Activated CD4-positive, CD25-positive, alpha-beta regulatory T cell treated with anti-CD3 and anti-CD28 coated beads, Interleukin-2, amount 50 U/mL, for 16 hours (primary cell): ENCODE results near the gene EDRF1.
"Not testable (repeated sequence)": the region's sequence is repeated elsewhere in the genome, so short reads cannot be mapped to it uniquely, and the experiment has no call there.

Source experiments
- DNase-seq: peaks from one replicate; pipeline ENCODE4 v3.0.0-alpha.2; 2020; ENCODE audit warnings: low read depth, low spot score

Gene EDRF1

GRCh38 chr10:125707541-125708468, 11.7 kb upstream of the EDRF1 start:
- DNase-seq: no peak

DNA sequence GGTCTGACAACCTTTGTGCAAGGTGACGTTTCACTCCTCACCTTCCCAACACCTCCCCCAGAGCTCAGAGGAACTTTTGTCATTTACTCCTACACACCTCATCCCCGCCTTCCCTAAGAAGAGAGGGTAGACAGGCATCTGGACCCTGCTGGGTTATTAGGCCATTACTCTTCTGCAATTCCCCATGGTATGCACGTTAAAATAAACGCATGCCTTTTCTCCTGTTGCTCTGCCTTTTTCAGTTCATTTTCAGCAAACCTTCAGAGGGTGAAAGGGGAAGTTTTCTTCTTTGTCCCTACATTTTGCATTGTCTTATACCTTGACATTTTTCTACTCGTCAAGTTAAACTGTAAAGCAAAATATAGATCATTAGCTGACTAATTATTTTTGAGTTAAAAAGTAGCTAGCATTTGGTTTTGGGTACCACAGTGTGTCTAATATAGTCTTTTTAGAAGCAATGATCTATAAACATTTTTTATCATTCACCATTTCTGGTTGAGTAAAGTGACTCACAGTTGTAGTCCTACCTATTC, 10.5 kb upstream of the EDRF1 start:
- DNase-seq: no peak

DNA sequence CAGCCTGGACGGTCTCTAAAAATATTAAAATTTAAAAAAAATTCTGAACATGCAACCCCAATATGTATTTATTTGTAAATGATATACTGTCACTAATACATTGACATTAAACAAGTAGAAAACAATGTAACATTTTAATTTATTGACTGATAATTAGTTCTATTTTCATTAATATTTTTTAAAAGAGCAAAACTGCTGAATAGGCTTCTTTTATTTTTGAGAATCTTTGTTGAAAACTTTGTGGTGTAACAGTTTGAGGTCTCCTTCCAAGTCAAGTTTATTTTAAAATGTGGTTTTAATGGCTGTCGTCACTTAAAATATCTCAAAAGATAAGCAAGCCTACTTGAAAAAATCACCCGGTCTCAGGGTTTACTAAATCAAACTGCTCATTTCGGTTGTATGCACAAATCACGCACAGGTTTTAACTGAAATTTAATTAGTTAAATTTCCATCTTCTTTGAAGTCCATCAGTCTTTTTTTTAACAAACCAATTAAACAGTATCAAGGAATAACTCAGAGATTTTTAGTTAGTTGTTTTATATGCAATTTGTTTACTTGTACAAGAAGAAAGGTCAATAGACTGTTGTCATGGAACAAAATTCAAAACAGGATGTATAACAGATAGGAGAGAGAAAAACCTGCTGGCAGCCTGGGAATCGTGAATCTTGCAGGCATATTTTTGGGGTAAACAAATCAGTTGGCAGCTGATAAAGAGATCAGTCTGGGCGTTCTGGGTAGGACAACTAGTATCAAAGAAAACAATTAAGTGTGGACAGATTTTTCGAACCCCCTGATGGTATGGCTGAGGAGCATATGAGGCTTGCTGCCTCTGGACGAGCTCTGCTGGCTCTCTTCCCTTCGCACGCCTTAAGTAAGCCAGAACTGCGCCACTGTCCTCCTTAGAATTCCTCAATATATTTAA, 9.7 kb upstream of the EDRF1 start:
- DNase-seq: no peak

GRCh38 chr10:125711110-125711750, 8.3 kb upstream of the EDRF1 start:
- DNase-seq: no peak

DNA sequence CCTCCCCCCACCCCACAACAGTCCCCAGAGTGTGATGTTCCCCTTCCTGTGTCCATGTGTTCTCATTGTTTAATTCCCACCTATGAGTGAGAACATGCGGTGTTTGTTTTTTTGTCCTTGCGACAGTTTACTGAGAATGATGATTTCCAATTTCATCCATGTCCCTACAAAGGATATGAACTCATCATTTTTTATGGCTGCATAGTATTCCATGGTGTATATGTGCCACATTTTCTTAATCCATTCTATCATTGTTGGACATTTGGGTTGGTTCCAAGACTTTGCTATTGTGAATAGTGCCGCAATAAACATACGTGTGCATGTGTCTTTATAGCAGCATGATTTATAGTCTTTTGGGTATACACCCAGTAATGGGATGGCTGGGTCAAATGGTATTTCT, 4.8 kb upstream of the EDRF1 start:
- DNase-seq: not testable (repeated sequence)

- no peak for DNase-seq
Measured at GRCh38 chr10:125720002-125720382, 483 bp downstream of the EDRF1 start.

GRCh38 chr10:125721035-125721434, 1.5 kb downstream of the EDRF1 start:
- no peak for DNase-seq

GRCh38 chr10:125722811-125723210, 3.3 kb downstream of the EDRF1 start:
- DNase-seq: no peak

GRCh38 chr10:125726914-125727313, 7.4 kb downstream of the EDRF1 start:
- DNase-seq: no peak

DNA sequence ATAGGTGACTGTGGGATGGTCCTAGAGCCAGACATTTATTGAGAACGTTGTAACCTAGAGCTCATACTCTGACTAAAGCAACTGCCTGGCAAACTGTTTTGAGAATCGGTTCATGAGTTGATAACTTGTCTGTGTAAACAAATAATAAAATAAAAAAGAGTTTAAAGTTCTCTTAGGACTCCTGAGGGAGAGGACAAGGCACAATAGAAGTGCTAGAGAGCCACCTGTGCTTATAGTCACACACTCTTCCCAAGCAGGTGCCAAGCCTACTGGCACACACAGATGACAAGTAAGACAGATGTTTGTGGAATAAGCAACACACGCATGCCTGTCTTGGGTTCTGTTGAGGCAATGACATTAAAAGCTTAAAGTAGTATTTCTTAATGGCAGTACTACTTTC, 7.9 kb downstream of the EDRF1 start:
- DNase-seq: no peak

- DNase-seq: no peak
Measured at GRCh38 chr10:125734148-125734547, 14.6 kb downstream of the EDRF1 start.

DNA sequence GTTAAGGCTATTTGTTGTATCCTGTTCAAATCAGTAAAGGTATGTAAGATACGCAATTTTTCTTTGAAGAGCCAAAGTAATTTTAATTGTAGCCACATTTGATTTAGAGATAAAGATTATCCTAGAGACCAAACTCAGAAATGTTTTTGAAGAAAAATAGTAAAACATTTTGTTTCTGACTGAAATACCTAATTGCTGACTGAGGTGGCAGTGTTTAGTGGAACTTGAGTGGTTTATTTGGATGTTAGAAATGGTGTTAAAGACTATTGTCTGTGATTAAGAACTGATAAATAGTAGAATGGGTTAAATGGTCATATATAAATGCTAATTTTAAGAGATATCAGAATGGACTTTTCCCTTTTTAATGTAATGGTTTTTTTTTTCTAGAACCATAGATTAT, 15.3 kb downstream of the EDRF1 start:
- no peak for DNase-seq

DNA sequence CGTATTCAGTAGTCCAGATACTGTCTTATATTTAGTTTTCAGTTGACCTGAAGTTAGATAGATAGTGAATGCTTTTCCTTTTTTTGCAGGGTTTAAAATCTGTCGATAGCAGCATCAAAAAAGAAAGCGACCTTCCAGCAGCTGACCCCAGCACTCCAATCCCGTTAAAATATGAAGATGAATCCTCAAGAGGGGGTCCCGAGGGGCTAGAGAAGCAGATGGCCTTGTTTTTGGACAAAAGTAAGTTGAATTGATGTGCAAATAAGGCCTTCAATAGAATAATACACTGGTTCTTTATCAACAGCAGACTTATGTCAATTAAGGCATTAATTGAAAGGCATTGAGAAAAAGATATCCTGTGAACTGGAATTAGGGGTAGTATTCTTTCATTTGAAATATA, 18.7 kb downstream of the EDRF1 start:
- no peak for DNase-seq

- no peak for DNase-seq
Measured at GRCh38 chr10:125739994-125740679, 20.6 kb downstream of the EDRF1 start.

DNA sequence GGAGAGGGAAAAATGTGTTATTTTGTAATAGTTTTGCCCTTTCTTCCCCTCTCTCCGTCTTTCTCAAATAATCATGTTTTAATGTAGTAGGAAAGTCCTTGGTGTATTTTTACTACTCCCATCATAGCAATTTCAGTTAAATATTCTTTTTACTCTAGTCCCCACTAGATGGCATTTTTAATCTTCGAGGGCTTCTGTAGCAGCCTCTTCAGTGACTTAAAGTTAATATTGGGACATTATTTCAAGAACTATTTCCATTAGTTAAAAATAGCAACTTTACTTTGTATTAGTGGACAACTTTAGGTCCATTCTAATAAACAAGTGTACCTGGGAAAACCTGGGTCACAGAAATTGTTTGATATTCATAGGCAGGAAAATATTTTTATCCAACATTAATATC, 23.0 kb downstream of the EDRF1 start:
- DNase-seq: no peak

GRCh38 chr10:125744909-125745308, 25.4 kb downstream of the EDRF1 start:
- no peak for DNase-seq

DNA sequence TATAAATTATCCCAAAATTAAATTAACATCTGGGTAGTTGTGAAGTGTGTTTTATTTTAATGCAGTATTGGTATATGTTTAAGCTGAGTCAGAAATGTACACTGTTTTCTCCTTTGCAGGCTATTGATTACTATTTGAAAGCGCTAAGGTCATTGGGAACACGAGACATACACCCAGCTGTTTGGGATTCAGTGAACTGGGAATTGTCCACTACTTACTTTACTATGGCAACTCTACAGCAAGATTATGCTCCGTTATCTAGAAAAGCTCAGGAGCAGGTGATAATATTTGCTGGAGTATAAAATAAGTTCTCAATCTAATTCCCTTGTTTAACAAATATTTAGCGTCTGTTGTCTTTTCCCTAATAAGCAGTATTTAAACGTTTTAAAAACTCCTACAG, 27.9 kb downstream of the EDRF1 start:
- no peak for DNase-seq

- DNase-seq: no peak
Measured at GRCh38 chr10:125756196-125756595, 36.7 kb downstream of the EDRF1 start.

DNA sequence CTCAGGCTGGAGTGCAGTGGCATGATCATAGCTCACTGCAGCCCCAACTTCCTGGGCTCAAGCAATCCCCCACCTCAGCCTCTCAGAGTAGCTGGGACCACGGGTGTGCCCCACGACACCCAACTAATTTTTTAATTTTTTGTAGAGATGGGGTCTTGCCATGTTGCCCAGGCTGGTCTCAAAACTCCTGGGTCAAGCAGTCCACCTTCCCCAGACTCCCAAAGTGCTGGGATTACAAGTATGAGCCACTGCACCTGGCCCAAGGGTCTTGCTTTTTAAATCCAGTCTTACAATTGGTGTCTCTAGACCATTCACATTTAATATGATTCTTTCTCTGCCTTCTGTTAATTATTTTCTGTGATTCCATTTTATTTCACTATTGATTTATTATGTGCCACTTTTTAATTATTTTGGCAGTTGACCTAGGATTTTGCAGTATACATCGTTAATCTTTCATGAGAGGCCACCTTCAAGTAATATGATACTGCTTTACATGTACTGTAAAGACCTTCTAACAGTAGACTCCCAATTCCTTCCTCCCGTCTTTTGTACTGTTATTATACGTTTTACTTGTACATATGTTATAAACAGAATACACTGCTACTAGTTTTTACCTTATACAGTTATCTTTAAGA, 37.5 kb downstream of the EDRF1 start:
- DNase-seq: no peak

GRCh38 chr10:125757742-125758141, 38.2 kb downstream of the EDRF1 start:
- no peak for DNase-seq

DNA sequence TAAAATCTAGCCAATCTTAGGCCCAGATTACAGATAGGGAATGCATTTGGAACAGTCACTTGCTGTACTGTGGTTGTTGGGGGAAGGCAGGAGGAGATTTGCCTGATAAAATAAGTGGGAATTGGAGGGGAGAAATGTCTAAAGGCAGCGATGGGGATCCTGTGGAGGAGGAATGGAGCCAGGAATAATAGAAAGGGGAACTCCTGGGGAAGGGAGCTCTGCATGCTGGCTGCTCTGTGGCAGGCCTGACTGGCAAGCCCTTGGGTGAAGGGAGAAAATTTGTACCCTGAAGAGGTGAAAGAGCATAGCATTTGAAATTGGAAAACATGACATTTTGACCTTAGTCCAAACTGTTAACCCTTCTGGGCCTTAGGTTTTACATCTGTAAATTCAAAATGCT, 42.5 kb downstream of the EDRF1 start:
- no peak for DNase-seq
